H9 (cell line): Measurements from ENCODE around the gene PLG. TPM values are rescaled to one million over a fixed set of nuclear protein-coding genes. Genes with fewer than 3 reads are reported as not detected.

ENCODE experiments used
- total RNA-seq: library from RNA; stranded (reverse); gene quantifications from 2 replicates; pipeline ENCODE4 v1.2.1, GENCODE V29; 2021

Gene PLG
- total RNA-seq, 1 experiment from 2014 or later = not detected

Other genes with a start within 250 kb of the PLG start
- gene LPA, start 38.0 kb upstream of the PLG start, total RNA-seq = 0.13 and 0.15 TPM in 2 replicates